Measurements from ENCODE around the gene TNP2. TPM values are rescaled to one million over a fixed set of nuclear protein-coding genes. Genes with fewer than 3 reads are reported as not detected.
A peak's percentile ranks its signal among the peaks of the same experiment; 100 is the strongest.

The TNP2 gene
- total and polyA plus RNA-seq, 2 of the 4 experiments (the other 2 are of a cell fraction) = not detected

- Histone ChIP-seq H4K91ac (ENCODE audit: insufficient read depth, low read depth, low read length) (0 out of 2 replicates have a peak overlapping the region, but pooled peaks have one; percentile 12), H3K36me3 (ENCODE audit: control insufficient read depth, insufficient read depth, low read length) (no peaks in the 10 kb centered on the region), H3K56ac (ENCODE audit: extremely low read depth, insufficient read depth, low read length) (no peak overlapping the region), H3K18ac (ENCODE audit: low read depth, low read length) (no peak overlapping the region), H3K4ac (ENCODE audit: low read depth, low read length) (peak overlapping the region; percentile 40; the same call in 1 of the 2 replicates), H2BK120ac (ENCODE audit: low read depth, low read length) (peak overlapping the region; percentile 38; the same call in 1 of the 2 replicates), H3K9ac (ENCODE audit: low read depth, low read length) (no peak overlapping the region), H3K27me3 (ENCODE audit: control insufficient read depth, insufficient read depth, low read length) (no peaks in the 10 kb centered on the region), H4K5ac (ENCODE audit: low read depth, low read length) (no peak overlapping the region), H3K4me3 (ENCODE audit: insufficient read depth, low read depth, low read length) (no peak overlapping the region), H2AK9ac (replicated peaks; ENCODE audit: low read depth, low read length, poor library complexity) (no peak overlapping the region), H3K4me2 (ENCODE audit: low read depth, low read length) (no peak overlapping the region), H3K14ac (replicated peaks; ENCODE audit: low read depth, low read length) (no peak overlapping the region), H4K20me1 (ENCODE audit: insufficient read depth, low read length) (no peaks in the 10 kb centered on the region), H4K8ac (ENCODE audit: low read depth in 2 of 2, low read length in 2 of 2) (no peak overlapping the region), H2AK5ac (ENCODE audit: low read depth, low read length) (peak overlapping the region; percentile 59; the same call in 1 of the 2 replicates), H3K23ac (ENCODE audit: low read depth, low read length) (no peak overlapping the region), H3K27ac (ENCODE audit: insufficient read depth, low read length) (no peak overlapping the region), H3K9me1 (ENCODE audit: insufficient read depth, low read length) (peaks cover 5% of the 10 kb centered on the region; the same call in 1 of the 2 replicates), H2AFZ (replicated peaks; ENCODE audit: low read length, poor library complexity) (no peak overlapping the region), H2BK5ac (ENCODE audit: low read depth, low read length, poor library complexity, severe bottlenecking) (no peak overlapping the region), H3K79me1 (ENCODE audit: low read depth in 1 of 2, low read length in 2 of 2) (no peaks in the 10 kb centered on the region), H2BK20ac (ENCODE audit: low read depth, low read length) (no peak overlapping the region; the same call in 1 of the 2 replicates), H3K9me3 (ENCODE audit: control insufficient read depth, insufficient read depth, low read length) (no peaks in the 10 kb centered on the region), H3K4me1 (ENCODE audit: control insufficient read depth, insufficient read depth, low read length) (peaks cover 7% of the 10 kb centered on the region), H2BK15ac (ENCODE audit: low read depth, low read length) (peak overlapping the region; percentile 80; the same call in 1 of the 3 replicates)
- dilution Hi-C loops (cut with HindIII; ENCODE audit: low sequenced_read_pairs, unreplicated experiment) (no loop called here), in situ Hi-C loops (cut with MboI; ENCODE audit: low sequenced_read_pairs) (no loop called here), intact Hi-C loops (cut with micrococcal nuclease) (no loop called here)
- no peak for ATAC-seq (ENCODE audit: low read depth)
- POLR2A ChIA-PET (ENCODE audit: unreplicated experiment) = interaction anchor here (0.6 kb wide), 1 partner anchor 63 kb away, joined by 3 read pairs; no protein-coding TSS in a partner anchor
- no TSS peak for BruUV-seq (replicated peaks)
- WGBS, 2 experiments (ENCODE audit: extremely low coverage in 2 of 2, insufficient read length in 1 of 2) = 85% methylated on average over 4 of the region's 8 CpGs; no CpG with 5 or more reads in 1 of the 2 experiments
- no peak for TF ChIP-seq MXI1 (IDR thresholded peaks at IDR 0.05; ENCODE audit: borderline replicate concordance, low read depth, low read length)
- TF ChIP-seq POLR2A (IDR thresholded peaks at IDR 0.05; ENCODE audit: low read depth, low read length) = no peak
- TF ChIP-seq FOS (IDR thresholded peaks at IDR 0.05; ENCODE audit: low read depth, low read length) = no peak
- TF ChIP-seq RCOR1 (IDR thresholded peaks at IDR 0.05; ENCODE audit: insufficient replicate concordance, low read length) = no peak
- no peak for TF ChIP-seq CHD1 (IDR thresholded peaks at IDR 0.05; ENCODE audit: low read depth, low read length)
- TF ChIP-seq MAZ (IDR thresholded peaks at IDR 0.05; ENCODE audit: borderline replicate concordance, low read depth, low read length) = no peak
- TF ChIP-seq RAD21 (IDR thresholded peaks at IDR 0.05; ENCODE audit: low read length) = no peak
- no peak for TF ChIP-seq MAFK (IDR thresholded peaks at IDR 0.05; ENCODE audit: low read depth, low read length)
- TF ChIP-seq USF2 (IDR thresholded peaks at IDR 0.05; ENCODE audit: low read depth, low read length) = no peak
- no peak for TF ChIP-seq ELK1 (IDR thresholded peaks at IDR 0.05; ENCODE audit: borderline replicate concordance, low read depth, low read length)
- TF ChIP-seq RFX5 (IDR thresholded peaks at IDR 0.05; ENCODE audit: low read depth, low read length) = no peak
- TF ChIP-seq CTCF (conservative IDR thresholded peaks at IDR 0.05; ENCODE audit: low read depth, low read length) = no peak
- TF ChIP-seq SMC3 (IDR thresholded peaks at IDR 0.05; ENCODE audit: low read depth, low read length) = no peak
- TF ChIP-seq NFE2L2 (IDR thresholded peaks at IDR 0.05; ENCODE audit: low read depth, low read length) = no peak
- TF ChIP-seq BHLHE40 (IDR thresholded peaks at IDR 0.05; ENCODE audit: low read depth, low read length) = no peak
- no peak for TF ChIP-seq CEBPB (IDR thresholded peaks at IDR 0.05; ENCODE audit: low read depth, low read length)
- CTCF ChIA-PET = no interaction called here
- no peak for DNase-seq
These were observed 49.7 kb upstream of the TNP2 start for GRCh38 chr16:11318817-11319216.
